Stimulated activated CD8-positive, alpha-beta memory T cell treated with anti-CD3 and anti-CD28 coated beads, Interleukin-2, amount 100 ng/mL, for 48 hours (primary cell): ENCODE results near the gene IFI27L1.

ENCODE experiments used
- DNase-seq, 2 donors: peaks; one replicate each; pipeline ENCODE4 v3.0.0-alpha.2; 2020; ENCODE audit warnings: low read depth in 2 of 2

The IFI27L1 gene

GRCh38 chr14:94080621-94081385, at the start of gene IFI27L1, which contains the start of gene DDX24:
Gene IFI27L1 (plus strand): TSS chr14:94081310. CDS start chr14:94096938, 15,628 bp downstream.
Gene DDX24 (minus strand): TSS chr14:94081202. CDS start chr14:94079742, 1,460 bp downstream.
- DNase-seq = peak; percentile 89 to 95

- no peak for DNase-seq
Measured at GRCh38 chr14:94031883-94032279, 49.2 kb upstream of the IFI27L1 start.

- DNase-seq = no peak
Measured at GRCh38 chr14:94034886-94035285, 46.2 kb upstream of the IFI27L1 start.

- DNase-seq = peak; percentile 58 to 73
Measured at GRCh38 chr14:94036313-94037167, 44.6 kb upstream of the IFI27L1 start.

- DNase-seq = no peak
Measured at GRCh38 chr14:94037954-94038353, 43.2 kb upstream of the IFI27L1 start.

- DNase-seq = no peak
Measured at GRCh38 chr14:94038510-94038909, 42.6 kb upstream of the IFI27L1 start.

- no peak for DNase-seq
Measured at GRCh38 chr14:94038921-94039629, 42.0 kb upstream of the IFI27L1 start.

GRCh38 chr14:94040247-94040646, 40.9 kb upstream of the IFI27L1 start:
- DNase-seq = no peak

- DNase-seq = no peak
Measured at GRCh38 chr14:94040796-94041195, 40.3 kb upstream of the IFI27L1 start.

GRCh38 chr14:94041551-94042346, 39.4 kb upstream of the IFI27L1 start:
- no peak for DNase-seq

GRCh38 chr14:94042433-94043091, 38.5 kb upstream of the IFI27L1 start:
- no peak for DNase-seq

- no peak for DNase-seq
Measured at GRCh38 chr14:94043111-94043755, 37.9 kb upstream of the IFI27L1 start.

GRCh38 chr14:94043756-94044475, 37.2 kb upstream of the IFI27L1 start:
- no peak for DNase-seq

- no peak for DNase-seq
Measured at GRCh38 chr14:94044476-94045091, 36.5 kb upstream of the IFI27L1 start.

- DNase-seq = no peak
Measured at GRCh38 chr14:94045101-94045500, 36.0 kb upstream of the IFI27L1 start.

GRCh38 chr14:94045563-94046345, 35.4 kb upstream of the IFI27L1 start:
- DNase-seq = no peak

GRCh38 chr14:94046696-94047250, 34.3 kb upstream of the IFI27L1 start:
- no peak for DNase-seq

- DNase-seq = no peak
Measured at GRCh38 chr14:94047581-94047980, 33.5 kb upstream of the IFI27L1 start.
